HFF-Myc (cell line): ENCODE results near the gene IRF2BPL.

Experiments
- DNase-seq: peaks from one replicate; pipeline ENCODE4 v3.0.0-alpha.2; 2011; ENCODE audit warnings: low read depth; ENCODE audit errors: extremely low read depth
- H3K4me3 ChIP-seq: replicated peaks from 2 replicates; pipeline ENCODE4 v1.5.1; 2011; ENCODE audit warnings: low read depth, mild to moderate bottlenecking, control low read depth, low read length
- TF ChIP-seq, protein P1 (sequence below): IDR thresholded peaks from 2 replicates; pipeline ENCODE4 v1.5.1; 2012; ENCODE audit warnings: mild to moderate bottlenecking, low read depth, low read length, control low read depth; ENCODE audit errors: missing control alignments

Gene IRF2BPL

DNA sequence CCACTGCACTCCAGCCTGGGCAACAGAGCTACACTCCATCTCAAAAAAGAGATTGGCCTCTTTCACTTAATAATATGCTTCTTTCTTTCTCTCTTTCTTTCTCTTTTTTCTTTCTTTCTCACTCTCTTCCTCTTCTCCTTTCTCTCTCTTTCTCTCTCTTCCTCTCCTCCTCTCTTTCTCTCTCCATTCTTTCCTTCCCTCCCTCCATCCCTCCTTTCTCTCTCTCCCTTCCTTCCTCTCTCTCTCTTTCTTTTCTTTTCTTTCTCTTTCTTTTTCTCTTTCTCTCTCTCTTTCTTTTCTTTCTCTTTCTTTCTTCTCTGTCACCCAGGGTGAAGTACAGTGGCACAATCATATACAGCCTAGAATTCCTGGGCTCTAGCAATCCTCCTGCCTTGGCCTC is 38.4 kb downstream of the IRF2BPL start:
- no peak for DNase-seq
- TF ChIP-seq, protein P1, sequence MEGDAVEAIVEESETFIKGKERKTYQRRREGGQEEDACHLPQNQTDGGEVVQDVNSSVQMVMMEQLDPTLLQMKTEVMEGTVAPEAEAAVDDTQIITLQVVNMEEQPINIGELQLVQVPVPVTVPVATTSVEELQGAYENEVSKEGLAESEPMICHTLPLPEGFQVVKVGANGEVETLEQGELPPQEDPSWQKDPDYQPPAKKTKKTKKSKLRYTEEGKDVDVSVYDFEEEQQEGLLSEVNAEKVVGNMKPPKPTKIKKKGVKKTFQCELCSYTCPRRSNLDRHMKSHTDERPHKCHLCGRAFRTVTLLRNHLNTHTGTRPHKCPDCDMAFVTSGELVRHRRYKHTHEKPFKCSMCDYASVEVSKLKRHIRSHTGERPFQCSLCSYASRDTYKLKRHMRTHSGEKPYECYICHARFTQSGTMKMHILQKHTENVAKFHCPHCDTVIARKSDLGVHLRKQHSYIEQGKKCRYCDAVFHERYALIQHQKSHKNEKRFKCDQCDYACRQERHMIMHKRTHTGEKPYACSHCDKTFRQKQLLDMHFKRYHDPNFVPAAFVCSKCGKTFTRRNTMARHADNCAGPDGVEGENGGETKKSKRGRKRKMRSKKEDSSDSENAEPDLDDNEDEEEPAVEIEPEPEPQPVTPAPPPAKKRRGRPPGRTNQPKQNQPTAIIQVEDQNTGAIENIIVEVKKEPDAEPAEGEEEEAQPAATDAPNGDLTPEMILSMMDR, result no peak
- H3K4me3 ChIP-seq, result no peak overlapping the region

DNA sequence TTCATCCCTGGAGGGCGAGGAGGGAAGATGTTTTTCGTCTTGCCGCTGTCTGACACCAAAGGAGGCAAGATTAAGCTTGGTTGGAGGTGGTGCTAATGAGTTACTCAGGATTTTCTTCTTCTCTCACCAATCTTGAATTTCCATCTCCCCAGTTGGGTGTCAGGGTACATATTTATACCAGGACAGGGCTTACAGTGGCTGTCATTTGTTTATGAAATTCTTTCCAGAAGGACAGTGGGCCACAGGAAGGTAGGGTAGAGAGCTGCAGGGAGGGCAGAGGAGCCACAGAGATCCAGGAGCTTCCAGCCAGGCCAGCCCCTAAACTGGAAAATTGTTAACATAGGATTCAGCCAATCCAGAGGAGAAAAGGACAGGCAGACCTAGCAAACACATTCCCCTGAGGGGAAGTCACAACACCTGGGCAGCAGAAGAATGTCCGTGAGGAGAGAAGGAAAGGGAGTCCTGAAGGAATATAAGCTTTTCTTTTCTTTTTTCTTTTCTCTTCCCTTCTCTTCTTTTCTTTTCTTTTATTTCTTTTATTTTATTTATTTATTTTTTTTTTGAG is 40.5 kb downstream of the IRF2BPL start:
- H3K4me3 ChIP-seq, result no peak overlapping the region
- DNase-seq, result no peak
- TF ChIP-seq, protein P1, result no peak

DNA sequence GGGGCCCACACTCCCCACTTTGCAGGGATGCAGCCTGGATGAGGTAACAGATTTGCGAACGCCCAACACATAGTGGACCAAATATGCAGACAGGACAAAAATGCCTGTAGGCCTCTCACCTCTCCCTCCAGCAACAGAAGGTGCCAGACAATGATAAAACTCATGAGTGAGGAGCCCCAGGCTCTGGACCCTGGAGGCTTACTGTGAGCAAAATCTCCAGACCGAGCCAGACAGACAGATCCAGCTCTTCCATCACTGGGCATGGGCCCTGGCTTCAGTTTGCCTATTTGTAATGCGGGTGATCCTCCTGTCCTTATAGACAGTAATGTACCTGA is 42.3 kb downstream of the IRF2BPL start:
- H3K4me3 ChIP-seq, result no peak overlapping the region
- no peak for DNase-seq
- TF ChIP-seq, protein P1, result no peak

DNA sequence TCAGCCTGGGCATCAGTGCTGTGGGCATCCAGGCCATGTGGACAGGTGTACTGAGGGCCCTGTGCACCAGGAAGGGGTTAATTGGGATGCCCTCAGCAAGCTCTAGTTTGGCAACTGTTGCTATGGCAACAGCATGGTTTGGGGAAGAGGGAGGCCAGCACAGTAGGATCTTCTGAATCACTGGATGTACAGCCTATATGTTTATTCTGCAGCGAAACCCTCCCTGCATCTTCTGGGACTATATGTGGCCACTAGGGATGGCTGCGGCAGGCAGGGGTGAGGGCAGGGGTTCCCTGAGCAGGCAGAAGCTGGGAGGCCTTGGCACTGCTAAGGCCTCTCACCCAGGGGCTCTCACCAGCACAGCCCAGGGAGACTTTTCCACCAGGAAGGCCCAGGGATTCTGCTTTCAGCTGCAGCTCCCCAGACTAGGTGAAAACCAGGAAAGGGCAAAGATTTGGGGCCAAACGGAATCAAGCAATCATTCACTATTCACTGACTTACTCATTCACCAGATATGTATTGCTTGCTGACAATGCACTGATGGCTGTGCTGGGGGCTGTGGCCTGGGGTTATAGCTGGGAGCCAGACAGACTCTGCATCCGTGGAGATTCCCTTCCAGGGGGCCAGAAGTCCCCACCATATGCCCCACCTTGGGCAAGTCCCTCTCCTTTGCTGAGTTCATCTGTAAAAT is 42.8 kb downstream of the IRF2BPL start:
- TF ChIP-seq, protein P1, result no peak
- no peak for DNase-seq
- H3K4me3 ChIP-seq, result no peak overlapping the region

DNA sequence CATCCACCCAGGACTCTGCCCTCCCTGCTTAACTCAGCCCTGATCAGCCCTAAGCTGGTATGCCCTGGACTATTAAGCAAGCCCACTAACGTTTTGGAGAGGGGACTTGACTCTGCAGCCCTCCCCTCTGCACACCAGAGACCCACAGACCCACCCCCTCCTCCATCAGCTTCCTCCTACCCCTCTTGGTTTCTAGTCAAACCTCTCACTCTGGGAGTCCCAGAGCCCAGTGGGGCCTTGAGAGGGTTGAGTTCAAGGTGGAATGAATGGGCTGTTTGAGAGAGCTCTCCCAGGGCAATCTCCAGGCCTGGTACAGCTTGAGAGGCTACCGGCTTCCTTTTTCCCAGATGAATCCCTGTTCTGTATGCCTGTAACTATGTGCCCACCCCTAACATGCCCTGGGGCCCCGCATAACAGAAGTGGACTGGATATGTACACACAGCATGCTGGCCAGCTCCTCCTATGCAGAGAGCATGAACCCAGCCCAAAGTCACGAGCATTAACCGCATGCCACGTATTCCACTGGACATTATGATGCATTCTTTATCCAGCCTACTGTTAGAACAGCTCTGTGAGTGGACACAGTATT is 43.6 kb downstream of the IRF2BPL start:
- TF ChIP-seq, protein P1, result no peak
- DNase-seq, result no peak
- H3K4me3 ChIP-seq, result no peak overlapping the region

DNA sequence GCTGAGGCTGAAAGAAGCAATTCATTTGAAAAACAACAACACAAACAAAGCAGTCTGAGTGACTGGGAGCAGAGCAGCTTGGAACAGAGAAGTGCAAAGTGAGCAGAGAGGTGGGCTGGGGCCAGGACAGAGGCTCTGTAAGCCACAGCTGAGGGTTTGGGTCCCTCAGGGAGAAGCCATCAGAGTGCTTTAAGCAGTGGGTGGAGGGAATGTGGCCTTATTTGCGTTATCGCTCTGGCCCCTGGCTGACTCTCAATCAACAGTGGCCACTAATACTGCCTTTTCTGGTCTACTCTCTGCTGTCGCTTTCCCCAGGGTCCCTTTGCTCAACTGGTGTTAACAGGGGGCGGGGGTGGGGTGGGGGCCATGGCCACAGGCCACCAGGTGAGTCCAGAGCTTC is 44.2 kb downstream of the IRF2BPL start:
- no peak for DNase-seq
- TF ChIP-seq, protein P1, result no peak
- H3K4me3 ChIP-seq, result no peak overlapping the region

DNA sequence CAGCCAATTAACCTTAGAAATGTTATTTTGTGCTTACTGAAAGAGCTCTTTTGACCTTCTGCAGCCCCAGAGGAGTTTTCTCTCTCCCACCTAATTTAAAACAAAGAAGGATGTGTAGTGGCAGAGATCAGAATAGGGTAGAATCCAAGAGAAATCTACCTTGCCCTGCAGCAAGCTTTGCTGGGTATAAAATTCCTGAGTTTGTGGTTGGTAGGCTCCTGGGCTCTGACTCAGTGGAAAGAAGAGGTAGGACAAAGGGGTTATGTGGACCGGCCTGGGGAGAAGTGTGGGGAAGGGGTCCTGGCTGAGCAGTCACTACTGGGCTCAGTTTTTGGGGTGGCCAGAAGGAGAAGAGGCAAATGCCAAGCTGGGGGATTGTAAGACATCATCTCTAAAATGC is 46.8 kb downstream of the IRF2BPL start:
- TF ChIP-seq, protein P1, result no peak
- DNase-seq, result no peak
- no peak overlapping the region for H3K4me3 ChIP-seq
